Astrocyte of the cerebellum (primary cell): Measurements from ENCODE around the gene B4GALNT3.

Experiments used
- DNase-seq: peaks from one replicate; pipeline ENCODE4 v3.0.0-alpha.2; 2011; ENCODE audit warnings: low read depth
- H3K4me3 ChIP-seq: 2 replicates; pipeline ENCODE4 v1.5.1; 2011; ENCODE audit warnings: mild to moderate bottlenecking, low read depth, low read length, moderate library complexity
- in situ Hi-C: cut with HindIII; loops from 2 replicates; pipeline ENCODE4 v1.10.0; 2017; ENCODE audit warnings: low sequenced_read_pairs
- TF ChIP-seq, protein P1 (sequence below): IDR thresholded peaks from 2 replicates; pipeline ENCODE4 v1.5.1; 2012; ENCODE audit warnings: low read length, low read depth, moderate library complexity, mild to moderate bottlenecking; ENCODE audit errors: missing control alignments

Gene B4GALNT3

DNA sequence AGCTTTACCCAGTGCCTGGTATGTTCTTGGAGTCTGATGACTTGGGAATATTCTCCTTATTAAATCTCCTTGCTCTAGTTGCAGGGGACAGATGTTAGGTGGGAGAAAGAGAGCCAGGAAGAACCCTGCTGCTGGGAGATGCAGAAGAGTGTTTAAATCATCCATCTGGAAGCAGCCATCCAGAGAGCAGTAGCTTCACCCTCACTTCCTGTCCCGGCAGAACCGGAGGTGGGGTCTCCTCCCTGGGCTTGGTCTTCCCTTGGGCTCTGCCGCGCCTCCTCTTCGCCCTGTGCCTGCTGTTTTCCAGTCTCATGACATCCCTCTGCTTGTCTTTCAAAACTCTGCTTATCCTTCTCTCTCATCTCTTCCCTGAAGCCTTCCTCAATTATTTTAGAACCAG lies 15.5 kb downstream of the B4GALNT3 start:
- in situ Hi-C loops, result loop anchor here (5.0 kb wide), 1 partner anchor 62 kb away; no protein-coding TSS in a partner anchor
- TF ChIP-seq, protein P1, sequence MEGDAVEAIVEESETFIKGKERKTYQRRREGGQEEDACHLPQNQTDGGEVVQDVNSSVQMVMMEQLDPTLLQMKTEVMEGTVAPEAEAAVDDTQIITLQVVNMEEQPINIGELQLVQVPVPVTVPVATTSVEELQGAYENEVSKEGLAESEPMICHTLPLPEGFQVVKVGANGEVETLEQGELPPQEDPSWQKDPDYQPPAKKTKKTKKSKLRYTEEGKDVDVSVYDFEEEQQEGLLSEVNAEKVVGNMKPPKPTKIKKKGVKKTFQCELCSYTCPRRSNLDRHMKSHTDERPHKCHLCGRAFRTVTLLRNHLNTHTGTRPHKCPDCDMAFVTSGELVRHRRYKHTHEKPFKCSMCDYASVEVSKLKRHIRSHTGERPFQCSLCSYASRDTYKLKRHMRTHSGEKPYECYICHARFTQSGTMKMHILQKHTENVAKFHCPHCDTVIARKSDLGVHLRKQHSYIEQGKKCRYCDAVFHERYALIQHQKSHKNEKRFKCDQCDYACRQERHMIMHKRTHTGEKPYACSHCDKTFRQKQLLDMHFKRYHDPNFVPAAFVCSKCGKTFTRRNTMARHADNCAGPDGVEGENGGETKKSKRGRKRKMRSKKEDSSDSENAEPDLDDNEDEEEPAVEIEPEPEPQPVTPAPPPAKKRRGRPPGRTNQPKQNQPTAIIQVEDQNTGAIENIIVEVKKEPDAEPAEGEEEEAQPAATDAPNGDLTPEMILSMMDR, result no peak
- no peak overlapping the region for H3K4me3 ChIP-seq
- no peak for DNase-seq

DNA sequence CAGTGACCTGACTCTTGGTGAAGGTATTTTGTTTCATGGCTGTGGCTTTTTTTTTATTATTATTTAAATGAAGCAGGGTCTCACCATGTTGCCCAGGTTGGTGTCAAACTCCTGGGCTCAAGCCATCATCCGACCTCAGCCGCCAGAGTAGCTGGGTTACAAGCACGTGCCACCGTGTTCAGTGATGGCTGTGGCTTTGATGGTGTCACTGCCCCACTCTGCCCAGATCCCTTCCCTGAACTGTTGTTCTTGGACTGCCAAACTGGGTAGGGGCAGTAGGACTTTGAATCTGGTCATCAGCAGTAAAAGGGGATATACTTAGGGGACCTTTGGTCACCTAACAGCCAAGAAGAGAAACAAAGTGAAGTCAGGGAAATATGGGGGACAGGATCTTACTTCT lies 19.4 kb downstream of the B4GALNT3 start:
- no peak overlapping the region for H3K4me3 ChIP-seq
- TF ChIP-seq, protein P1, result no peak
- in situ Hi-C loops, result loop anchor here (5.0 kb wide), 1 partner anchor 58 kb away; no protein-coding TSS in a partner anchor
- no peak for DNase-seq

DNA sequence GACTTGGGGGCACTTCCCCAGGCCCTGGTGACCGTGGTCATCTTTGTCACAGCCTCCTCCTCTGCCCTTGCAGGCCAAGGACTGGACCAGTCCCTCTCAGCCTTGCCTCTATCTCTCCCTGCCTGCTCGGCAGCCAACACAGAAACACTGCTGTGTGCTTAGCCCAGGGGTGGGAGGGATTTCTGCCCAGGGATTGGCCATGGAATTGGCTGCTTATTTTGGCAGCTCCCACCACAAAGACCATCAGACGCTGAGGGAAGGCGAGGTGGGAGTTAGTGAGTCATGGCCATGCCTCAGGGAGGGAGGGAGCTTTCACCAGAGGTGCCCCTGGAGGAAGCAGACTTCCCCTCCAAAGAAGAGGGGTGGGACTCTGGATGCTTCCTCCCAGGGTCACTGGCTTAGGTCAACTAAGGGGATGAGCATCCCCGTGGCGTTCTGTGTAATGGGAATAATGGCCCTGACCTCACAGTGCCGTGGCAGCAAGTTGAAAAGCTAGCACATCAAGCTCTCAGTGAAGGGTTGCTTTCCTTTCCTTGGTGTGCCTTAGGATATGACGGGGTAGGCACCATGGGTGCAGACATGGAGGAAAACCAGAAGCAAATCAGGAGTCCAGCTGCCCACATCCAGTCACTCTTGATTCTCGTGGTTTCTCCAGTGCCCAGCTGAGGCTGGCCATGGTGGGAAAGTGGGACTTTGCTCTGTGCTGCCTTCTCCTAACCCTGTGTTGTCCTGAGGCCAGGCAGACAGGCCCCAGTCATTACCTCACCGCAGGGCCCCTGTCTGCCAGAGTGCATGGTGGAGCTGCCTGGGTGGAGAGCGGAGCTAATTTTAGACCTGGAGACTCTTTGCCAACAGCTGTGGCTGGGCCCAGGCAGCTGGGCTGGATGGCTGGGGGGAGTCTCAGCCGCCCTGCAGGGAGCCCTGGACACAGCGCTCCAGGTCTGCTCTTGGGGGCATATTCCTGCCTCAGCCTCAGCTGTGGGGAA lies 21.4 kb downstream of the B4GALNT3 start:
- peak; percentile 58 for DNase-seq
- in situ Hi-C loops, result no loop called here
- no peak overlapping the region for H3K4me3 ChIP-seq
- TF ChIP-seq, protein P1, result no peak

DNA sequence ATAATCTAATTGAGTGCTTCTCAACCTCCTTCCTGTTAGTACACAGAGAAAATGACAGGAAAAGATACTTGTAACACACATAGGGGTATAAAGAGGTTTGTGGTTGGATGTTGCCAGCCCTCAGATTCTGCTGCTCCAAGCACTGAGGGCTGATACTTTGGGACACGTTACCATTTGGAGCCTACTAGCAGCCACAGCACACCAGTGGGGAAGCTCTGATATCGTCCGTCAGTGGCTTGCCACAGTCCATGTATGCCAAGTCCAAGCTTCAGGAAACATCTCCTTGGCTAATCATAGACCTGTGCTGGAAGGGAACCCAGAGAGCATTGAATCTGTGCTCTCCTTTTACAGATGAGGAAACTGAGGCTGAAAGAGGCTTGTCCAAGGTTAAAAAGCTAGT lies 22.3 kb downstream of the B4GALNT3 start:
- no peak overlapping the region for H3K4me3 ChIP-seq
- no peak for DNase-seq
- TF ChIP-seq, protein P1, result no peak
- in situ Hi-C loops, result no loop called here

DNA sequence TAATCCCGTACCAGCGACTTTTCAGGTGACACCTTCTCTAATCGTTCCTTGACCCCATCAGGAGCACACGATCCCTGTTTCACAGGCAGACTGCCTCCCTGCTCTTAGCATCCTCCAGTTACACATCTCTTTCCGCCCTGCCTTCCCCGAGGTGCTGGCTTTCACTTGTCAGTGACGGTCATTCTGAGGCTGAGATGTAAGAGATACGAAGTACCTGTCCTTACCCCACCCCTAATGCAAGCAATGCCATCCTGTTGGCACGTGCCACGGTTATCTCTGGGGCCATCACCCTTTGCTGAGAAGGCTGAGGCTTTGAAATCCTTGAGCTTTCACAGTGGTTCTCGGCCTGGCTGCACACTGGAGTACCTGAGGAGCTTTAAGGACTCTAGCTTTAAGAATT lies 24.4 kb downstream of the B4GALNT3 start:
- TF ChIP-seq, protein P1, result no peak
- in situ Hi-C loops, result no loop called here
- H3K4me3 ChIP-seq, result no peak overlapping the region
- DNase-seq, result no peak

DNA sequence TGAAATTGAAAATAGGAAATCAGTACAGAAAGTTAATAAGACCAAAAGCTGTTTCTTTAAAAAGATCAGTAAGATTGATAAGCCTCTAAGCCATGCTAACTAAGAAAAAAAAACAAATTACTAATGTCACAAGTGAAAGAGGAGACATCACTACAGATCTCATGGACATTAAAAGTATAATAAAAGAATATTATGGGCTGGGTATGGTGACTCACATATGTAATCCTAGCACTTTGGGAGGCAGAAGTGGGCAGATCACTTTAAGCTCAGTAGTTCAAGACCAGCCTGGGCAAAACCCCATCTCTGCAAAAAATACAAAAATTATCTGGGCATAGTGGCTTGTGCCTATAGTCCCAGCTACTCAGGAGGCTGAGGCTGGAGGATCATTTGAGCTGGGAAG lies 30.5 kb downstream of the B4GALNT3 start:
- TF ChIP-seq, protein P1, result no peak

More for the DNA sequence above, 30.5 kb downstream of the B4GALNT3 start:
- no peak for DNase-seq
- no peak overlapping the region for H3K4me3 ChIP-seq
- in situ Hi-C loops, result no loop called here
